Activated CD8-positive, alpha-beta memory T cell treated with anti-CD3 and anti-CD28 coated beads, Interleukin-2, amount 50 U/mL, for 4 hours (primary cell): ENCODE data around the gene KDM2B.

Source experiments
- DNase-seq: peaks from one replicate; pipeline ENCODE4 v3.0.0-alpha.2; 2020

KDM2B gene

GRCh38 chr12:121453629-121454028, 127.2 kb downstream of the KDM2B start:
- DNase-seq: no peak

- no peak for DNase-seq
These were observed 127.8 kb downstream of the KDM2B start for GRCh38 chr12:121452985-121453360.

- DNase-seq: no peak
These were observed 128.4 kb downstream of the KDM2B start for GRCh38 chr12:121452340-121452984.

- DNase-seq: no peak
These were observed 128.9 kb downstream of the KDM2B start for GRCh38 chr12:121451961-121452339.

- DNase-seq: no peak
These were observed 132.0 kb downstream of the KDM2B start for GRCh38 chr12:121448771-121449315.

- no peak for DNase-seq
These were observed 134.1 kb downstream of the KDM2B start for GRCh38 chr12:121446750-121447149.

- DNase-seq: no peak
These were observed 136.0 kb downstream of the KDM2B start for GRCh38 chr12:121444842-121445202.

- DNase-seq: no peak
These were observed 136.6 kb downstream of the KDM2B start for GRCh38 chr12:121443911-121444841.

GRCh38 chr12:121443193-121443870, 137.5 kb downstream of the KDM2B start:
- DNase-seq: peak; percentile 76

- no peak for DNase-seq
These were observed 138.5 kb downstream of the KDM2B start for GRCh38 chr12:121442028-121442948.

- no peak for DNase-seq
These were observed 139.3 kb downstream of the KDM2B start for GRCh38 chr12:121441555-121441954.

GRCh38 chr12:121440768-121441167, 140.1 kb downstream of the KDM2B start:
- no peak for DNase-seq

- no peak for DNase-seq
These were observed 141.1 kb downstream of the KDM2B start for GRCh38 chr12:121439715-121440114.

GRCh38 chr12:121438905-121439304, 141.9 kb downstream of the KDM2B start:
- DNase-seq: no peak

GRCh38 chr12:121436706-121437105, 144.1 kb downstream of the KDM2B start:
- no peak for DNase-seq

- DNase-seq: no peak
These were observed 147.9 kb downstream of the KDM2B start for GRCh38 chr12:121432740-121433480.

- no peak for DNase-seq
These were observed 149.9 kb downstream of the KDM2B start for GRCh38 chr12:121430833-121431415.

GRCh38 chr12:121428883-121429282, 151.9 kb downstream of the KDM2B start:
- no peak for DNase-seq

GRCh38 chr12:121427556-121428050, 153.2 kb downstream of the KDM2B start:
- no peak for DNase-seq

- no peak for DNase-seq
These were observed 156.2 kb downstream of the KDM2B start for GRCh38 chr12:121424624-121424975.
